SH-SY5Y (cell line): ENCODE results near the gene ADCYAP1.

Experiments
- GATA2 ChIP-seq: IDR thresholded peaks from 2 replicates; pipeline ENCODE4 v1.6.1; 2011; ENCODE audit warnings: mild to moderate bottlenecking, low read depth, low read length
- GATA3 ChIP-seq: IDR thresholded peaks from 2 replicates; pipeline ENCODE4 v1.6.1; 2011; ENCODE audit warnings: low read depth, mild to moderate bottlenecking, low read length, moderate library complexity

GRCh38 chr18:911025-911424 lies 6.4 kb downstream of the ADCYAP1 start:
- TF ChIP-seq GATA3 (no peak), GATA2 (no peak)
